A673 (cell line): ENCODE measurements around the gene ITGBL1. TPM values are rescaled to one million over a fixed set of nuclear protein-coding genes. Genes with fewer than 3 reads are reported as not detected.

Experiments used
- BruUV-seq: library from RNA; stranded (reverse); fragments of 400-500 nt; replicated peaks from 2 replicates; lab custom pipeline; 2021; lab: Mats Ljungman, UMichigan
- CTCF ChIA-PET: fragments of 300-600 bp; sonication (Branson Sonifier 250); formaldehyde crosslinking; loops from one replicate; lab custom pipeline; 2022; ENCODE audit warnings: antibody characterized with exemption; lab: Charles Lee
- POLR2A ChIA-PET: fragments of 300-600 bp; sonication (Branson Sonifier 250); formaldehyde crosslinking; loops from one replicate; lab custom pipeline; 2022; ENCODE audit warnings: antibody characterized with exemption; ENCODE audit not compliant: low non-redundant PET; lab: Charles Lee
- DNase-seq: peaks from one replicate; pipeline ENCODE4 v3.0.0-alpha.2; 2015; ENCODE audit warnings: low spot score
- H3K27ac ChIP-seq: fragments of 200-600 bp; sonication (generic); 2 replicates; pipeline ENCODE4 v1.5.1; 2016; ENCODE audit warnings: mixed run types, low read depth, mild to moderate bottlenecking, mixed read lengths, antibody characterized with exemption, low read length; ENCODE audit not compliant: poor library complexity, severe bottlenecking
- H3K27me3 ChIP-seq: fragments of 200-600 bp; sonication (generic); replicated peaks from 2 replicates; pipeline ENCODE4 v1.6.1; 2017; ENCODE audit warnings: mixed run types, low read depth, mild to moderate bottlenecking, mixed read lengths, antibody characterized with exemption, low read length; ENCODE audit not compliant: insufficient read depth, poor library complexity
- H3K36me3 ChIP-seq: fragments of 200-600 bp; sonication (generic); 2 replicates; pipeline ENCODE4 v1.6.1; 2016; ENCODE audit warnings: mixed run types, mild to moderate bottlenecking, mixed read lengths, antibody characterized with exemption, low read length; ENCODE audit not compliant: insufficient read depth, poor library complexity, severe bottlenecking
- H3K4me1 ChIP-seq: fragments of 200-600 bp; sonication (generic); 2 replicates; pipeline ENCODE4 v1.6.1; 2017; ENCODE audit warnings: mixed run types, mild to moderate bottlenecking, mixed read lengths, antibody characterized with exemption, low read length; ENCODE audit not compliant: insufficient read depth, poor library complexity, severe bottlenecking
- H3K4me3 ChIP-seq: fragments of 200-600 bp; sonication (generic); 2 replicates; pipeline ENCODE4 v1.5.1; 2016; ENCODE audit warnings: low read depth, mixed run types, mild to moderate bottlenecking, mixed read lengths, low read length; ENCODE audit not compliant: poor library complexity, severe bottlenecking
- H3K9me3 ChIP-seq: fragments of 200-600 bp; sonication (generic); 2 replicates; pipeline ENCODE4 v1.6.1; 2016; ENCODE audit warnings: mixed run types, low read depth, mild to moderate bottlenecking, mixed read lengths, antibody characterized with exemption, low read length; ENCODE audit not compliant: poor library complexity, severe bottlenecking
- CTCF ChIP-seq: fragments of 300-800, 200-600 bp; sonication (generic); conservative IDR thresholded peaks from 2 replicates; pipeline ENCODE4 v1.5.1; 2017; ENCODE audit warnings: low read depth, mild to moderate bottlenecking, antibody characterized with exemption, low read length, moderate library complexity, mixed read lengths
- EZH2 ChIP-seq: fragments of 200-600 bp; sonication (generic); IDR thresholded peaks from 2 replicates; pipeline ENCODE4 v1.6.1; 2017; ENCODE audit warnings: borderline replicate concordance, low read depth, mild to moderate bottlenecking, mixed read lengths, antibody characterized with exemption, low read length; ENCODE audit not compliant: poor library complexity, severe bottlenecking
- intact Hi-C: fragments of 100-400 bp; cut with micrococcal nuclease; formaldehyde crosslinking; loops from one replicate; pipeline ENCODE4 v1.10.0; 2022; ENCODE audit not compliant: unreplicated experiment
- total RNA-seq: library from RNA; stranded (reverse); gene quantifications from 2 replicates; pipeline ENCODE4 v1.2.3, GENCODE V29; 2021

The ITGBL1 gene
- total RNA-seq, 1 experiment from 2014 or later = 0.64 TPM

GRCh38 chr13:101552786-101553185 is 100.3 kb downstream of the ITGBL1 start:
- H3K27ac ChIP-seq = no peak overlapping the region
- TF ChIP-seq CTCF = no peak
- TF ChIP-seq EZH2 = no peak
- H3K4me3 ChIP-seq = no peak overlapping the region
- peaks cover 11% of the 10 kb centered on the region for H3K4me1 ChIP-seq
- no peaks in the 10 kb centered on the region for H3K27me3 ChIP-seq
- no peak for DNase-seq
- intact Hi-C loops = no loop called here
- no peaks in the 10 kb centered on the region for H3K36me3 ChIP-seq
- BruUV-seq = no TSS peak
- no peaks in the 10 kb centered on the region for H3K9me3 ChIP-seq
- POLR2A ChIA-PET = no interaction called here
- CTCF ChIA-PET = no interaction called here

GRCh38 chr13:101554420-101555125 is 102.1 kb downstream of the ITGBL1 start:
- H3K4me3 ChIP-seq = no peak overlapping the region
- ChIA-PET POLR2A (no interaction called here), CTCF (no interaction called here)
- no peaks in the 10 kb centered on the region for H3K27me3 ChIP-seq
- H3K36me3 ChIP-seq = no peaks in the 10 kb centered on the region
- BruUV-seq = no TSS peak
- H3K4me1 ChIP-seq = peaks cover 8% of the 10 kb centered on the region
- H3K9me3 ChIP-seq = no peaks in the 10 kb centered on the region
- no peak overlapping the region for H3K27ac ChIP-seq
- DNase-seq = peak; percentile 36
- intact Hi-C loops = no loop called here
- TF ChIP-seq EZH2 (no peak), CTCF (no peak)

GRCh38 chr13:101555610-101556009 is 103.1 kb downstream of the ITGBL1 start:
- intact Hi-C loops = no loop called here
- TF ChIP-seq EZH2 (no peak), CTCF (no peak)
- BruUV-seq = no TSS peak
- no peak overlapping the region for H3K4me3 ChIP-seq
- CTCF ChIA-PET = no interaction called here
- no peak for DNase-seq
- peaks cover 8% of the 10 kb centered on the region for H3K4me1 ChIP-seq
- H3K36me3 ChIP-seq = no peaks in the 10 kb centered on the region
- POLR2A ChIA-PET = interaction anchor here (0.6 kb wide), 1 partner anchor 166 kb away, joined by 3 read pairs; no protein-coding TSS in a partner anchor
- no peaks in the 10 kb centered on the region for H3K9me3 ChIP-seq
- H3K27ac ChIP-seq = no peak overlapping the region
- no peaks in the 10 kb centered on the region for H3K27me3 ChIP-seq
